Uterus (tissue), 2 donors: ENCODE results near the gene COL1A1.
A peak's percentile ranks its signal among the peaks of the same experiment; 100 is the strongest.

ENCODE experiments used
- CTCF ChIP-seq, 4 experiments: fragments of 200-600 bp in 2 of 4; fragments of 450-650 bp in 2 of 4; sonication (generic) in 2 of 4; IDR thresholded peaks; one replicate each; pipeline ENCODE4 v1.5.1; 2016 to 2019; ENCODE audit warnings: antibody characterized with exemption in 4 of 4, mild to moderate bottlenecking in 2 of 4, moderate library complexity in 1 of 4
- POLR2A ChIP-seq, 2 donors: fragments of 450-650 bp; IDR thresholded peaks; one replicate each; pipeline ENCODE4 v1.6.1; 2016; ENCODE audit warnings: antibody characterized with exemption in 2 of 2, mild to moderate bottlenecking in 1 of 2, moderate library complexity in 1 of 2

- TF ChIP-seq CTCF (IDR thresholded peaks at IDR 0.05) (peak in 2 of 4 experiments; percentile 28 to 41), POLR2A (IDR thresholded peaks at IDR 0.05) (no peak)
Measured at GRCh38 chr17:50149417-50150353, 51.7 kb downstream of the COL1A1 start.
